ENCODE results near the gene STRN.
"Not testable (repeated sequence)": the region's sequence is repeated elsewhere in the genome, so short reads cannot be mapped to it uniquely, and the experiment has no call there.

STRN gene

GRCh38 chr2:36966370-36967235, at the start of gene STRN:
STRN (minus strand) TSS chr2:36966536; CDS start chr2:36966463, 73 bp downstream.
- Mint-ChIP-seq H3K27me3 (no peaks in the 10 kb centered on the region), H3K4me3 (peak within 1 kb of the TSS; percentile 98), H3K27ac (peak within 1 kb of the TSS; percentile 90), H3K9me3 (no peaks in the 10 kb centered on the region), H3K4me1 (peaks cover 48% of the 10 kb centered on the region), H3K36me3 (ENCODE audit: low read depth) (no peaks in the 10 kb centered on the region)
- DNase-seq (peak; percentile 96), ATAC-seq (peak; percentile 98)

- Mint-ChIP-seq H3K27ac (no peak overlapping the region), H3K27me3 (no peaks in the 10 kb centered on the region), H3K36me3 (ENCODE audit: low read depth) (peaks cover 23% of the 10 kb centered on the region), H3K4me1 (peaks cover 13% of the 10 kb centered on the region), H3K9me3 (no peaks in the 10 kb centered on the region), H3K4me3 (no peak overlapping the region)
- DNase-seq: no peak
- ATAC-seq: no peak
These were observed 46.9 kb upstream of the STRN start for GRCh38 chr2:37013315-37013641.

- Mint-ChIP-seq H3K4me1 (peaks cover 13% of the 10 kb centered on the region), H3K27ac (peak overlapping the region; percentile 52), H3K9me3 (no peaks in the 10 kb centered on the region), H3K27me3 (no peaks in the 10 kb centered on the region), H3K4me3 (no peak overlapping the region), H3K36me3 (ENCODE audit: low read depth) (peaks cover 21% of the 10 kb centered on the region)
- no peak for DNase-seq
- no peak for ATAC-seq
These were observed 44.8 kb upstream of the STRN start for GRCh38 chr2:37011130-37011529.

- Mint-ChIP-seq H3K4me3 (peak overlapping the region; percentile 6), H3K27ac (peak overlapping the region; percentile 40), H3K27me3 (no peaks in the 10 kb centered on the region), H3K36me3 (ENCODE audit: low read depth) (peaks cover 26% of the 10 kb centered on the region), H3K9me3 (no peaks in the 10 kb centered on the region), H3K4me1 (peaks cover 11% of the 10 kb centered on the region)
- ATAC-seq (peak; percentile 97), DNase-seq (no peak)
These were observed 39.0 kb upstream of the STRN start for GRCh38 chr2:37005118-37005868.

GRCh38 chr2:37000988-37001556, 34.7 kb upstream of the STRN start:
- H3K36me3 Mint-ChIP-seq (ENCODE audit: low read depth): peaks cover 29% of the 10 kb centered on the region
- no peak overlapping the region for H3K27ac Mint-ChIP-seq

GRCh38 chr2:37000318-37000717, 34.0 kb upstream of the STRN start:
- Mint-ChIP-seq H3K27me3 (no peaks in the 10 kb centered on the region), H3K4me1 (peaks cover 9% of the 10 kb centered on the region), H3K4me3 (no peak overlapping the region), H3K9me3 (no peaks in the 10 kb centered on the region), H3K27ac (no peak overlapping the region), H3K36me3 (ENCODE audit: low read depth) (peaks cover 28% of the 10 kb centered on the region)
- no peak for ATAC-seq
- DNase-seq: no peak

More at GRCh38 chr2:37000988-37001556, 34.7 kb upstream of the STRN start:
- Mint-ChIP-seq H3K27me3 (no peaks in the 10 kb centered on the region), H3K4me1 (peaks cover 11% of the 10 kb centered on the region), H3K9me3 (no peaks in the 10 kb centered on the region), H3K4me3 (no peak overlapping the region)
- ATAC-seq (no peak), DNase-seq (no peak)

- not testable (repeated sequence) for H3K9me3 Mint-ChIP-seq, H3K4me3 Mint-ChIP-seq, H3K27ac Mint-ChIP-seq, DNase-seq, H3K27me3 Mint-ChIP-seq, ATAC-seq, H3K4me1 Mint-ChIP-seq
- peaks cover 23% of the 10 kb centered on the region for H3K36me3 Mint-ChIP-seq (ENCODE audit: low read depth)
These were observed 33.1 kb upstream of the STRN start for GRCh38 chr2:36999416-36999815.

GRCh38 chr2:36993841-36994620, 27.7 kb upstream of the STRN start:
- Mint-ChIP-seq H3K27me3 (no peaks in the 10 kb centered on the region), H3K36me3 (ENCODE audit: low read depth) (peaks cover 20% of the 10 kb centered on the region), H3K9me3 (no peaks in the 10 kb centered on the region), H3K4me1 (no peaks in the 10 kb centered on the region), H3K4me3 (no peak overlapping the region), H3K27ac (no peak overlapping the region)
- DNase-seq (no peak), ATAC-seq (no peak)

- no peak for DNase-seq
- H3K27me3 Mint-ChIP-seq: no peaks in the 10 kb centered on the region
- H3K4me3 Mint-ChIP-seq: no peak overlapping the region
- no peak for ATAC-seq
- no peaks in the 10 kb centered on the region for H3K4me1 Mint-ChIP-seq
- H3K27ac Mint-ChIP-seq: no peak overlapping the region
- H3K36me3 Mint-ChIP-seq (ENCODE audit: low read depth): peaks cover 12% of the 10 kb centered on the region
- H3K9me3 Mint-ChIP-seq: no peaks in the 10 kb centered on the region
These were observed 21.7 kb upstream of the STRN start for GRCh38 chr2:36988008-36988407.

- H3K36me3 Mint-ChIP-seq (ENCODE audit: low read depth): peaks cover 9% of the 10 kb centered on the region
- H3K4me1 Mint-ChIP-seq: no peaks in the 10 kb centered on the region
- no peak overlapping the region for H3K27ac Mint-ChIP-seq
- H3K4me3 Mint-ChIP-seq: no peak overlapping the region
- DNase-seq (no peak), ATAC-seq (no peak)
- H3K27me3 Mint-ChIP-seq: no peaks in the 10 kb centered on the region
- H3K9me3 Mint-ChIP-seq: peaks cover 7% of the 10 kb centered on the region
These were observed 16.1 kb upstream of the STRN start for GRCh38 chr2:36982467-36982866.

GRCh38 chr2:36981911-36982310, 15.6 kb upstream of the STRN start:
- DNase-seq (no peak), ATAC-seq (no peak)
- Mint-ChIP-seq H3K9me3 (peaks cover 7% of the 10 kb centered on the region), H3K36me3 (ENCODE audit: low read depth) (peaks cover 9% of the 10 kb centered on the region), H3K27me3 (no peaks in the 10 kb centered on the region), H3K4me1 (no peaks in the 10 kb centered on the region), H3K4me3 (no peak overlapping the region), H3K27ac (no peak overlapping the region)

- not testable (repeated sequence) for H3K36me3 Mint-ChIP-seq (ENCODE audit: low read depth); H3K27me3 Mint-ChIP-seq; H3K4me1 Mint-ChIP-seq; ATAC-seq; H3K9me3 Mint-ChIP-seq; DNase-seq; H3K4me3 Mint-ChIP-seq
- peak overlapping the region; percentile 11 for H3K27ac Mint-ChIP-seq
These were observed 12.7 kb upstream of the STRN start for GRCh38 chr2:36979007-36979406.

- ATAC-seq: no peak
- no peak for DNase-seq
- Mint-ChIP-seq H3K4me1 (no peaks in the 10 kb centered on the region), H3K4me3 (no peak overlapping the region), H3K27ac (no peak overlapping the region), H3K36me3 (ENCODE audit: low read depth) (peaks cover 9% of the 10 kb centered on the region), H3K27me3 (no peaks in the 10 kb centered on the region), H3K9me3 (peaks cover 7% of the 10 kb centered on the region)
These were observed 9.7 kb upstream of the STRN start for GRCh38 chr2:36976065-36976464.

- H3K36me3 Mint-ChIP-seq (ENCODE audit: low read depth): peaks cover 9% of the 10 kb centered on the region
- H3K4me3 Mint-ChIP-seq: no peak overlapping the region
- DNase-seq (no peak), ATAC-seq (no peak)
- no peaks in the 10 kb centered on the region for H3K27me3 Mint-ChIP-seq
- H3K27ac Mint-ChIP-seq: no peak overlapping the region
- peaks cover 7% of the 10 kb centered on the region for H3K9me3 Mint-ChIP-seq
- no peaks in the 10 kb centered on the region for H3K4me1 Mint-ChIP-seq
These were observed 9.0 kb upstream of the STRN start for GRCh38 chr2:36975306-36975705.

All from activated naive CD8-positive, alpha-beta T cell treated with anti-CD3 and anti-CD28 coated beads, Interleukin-2, amount 50 U/mL, for 24 hours (primary cell).